COR-L47 (cell line): ENCODE data around the gene LCK.

Source experiments
- DNase-seq: peaks from one replicate; lab custom pipeline; 2025; lab: John Stamatoyannopoulos, UW

The LCK gene

DNA sequence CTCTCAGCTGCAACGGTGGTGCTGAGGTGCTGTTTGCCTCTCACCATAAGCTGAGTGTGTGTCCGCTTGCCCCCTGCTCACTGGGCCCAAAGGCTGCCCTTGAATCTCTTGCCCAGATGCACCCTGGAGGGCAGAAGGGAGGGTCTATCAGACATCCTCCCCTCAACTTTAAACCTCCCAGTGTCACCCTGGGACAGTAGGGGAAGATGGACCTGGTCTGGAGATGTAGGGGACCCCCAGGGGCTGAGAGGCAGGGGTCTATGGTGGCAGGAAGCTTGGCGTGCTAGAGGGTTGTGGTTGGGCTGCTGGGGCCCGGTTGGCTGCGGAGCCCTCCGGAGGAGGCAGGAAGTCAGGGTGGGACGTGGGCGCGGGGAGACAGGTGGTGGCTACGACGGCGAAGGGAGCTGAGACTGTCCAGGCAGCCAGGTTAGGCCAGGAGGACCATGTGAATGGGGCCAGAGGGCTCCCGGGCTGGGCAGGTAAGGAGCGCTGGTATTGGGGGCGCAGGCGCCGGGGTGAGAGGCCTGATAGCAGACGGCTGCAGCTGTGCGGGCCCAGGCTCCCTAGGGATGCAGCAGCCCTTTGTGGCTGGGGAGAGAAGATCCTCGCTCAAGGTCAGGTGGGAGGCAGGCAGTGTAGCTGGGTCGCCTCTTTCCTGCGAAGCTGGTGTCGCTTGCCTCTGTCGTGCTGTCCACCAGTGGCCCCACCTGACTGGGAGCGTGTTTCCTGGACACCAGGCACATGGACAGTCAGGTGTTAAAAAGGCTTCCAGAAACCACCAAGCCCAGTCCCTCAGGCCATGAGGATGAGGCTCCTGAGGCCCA, at the start of gene LCK:
Gene LCK, plus strand, starts transcription at position 373 of the 824 bp plus-strand sequence. CDS start 23,065 bp downstream, outside the sequence.
- DNase-seq, result no peak

DNA sequence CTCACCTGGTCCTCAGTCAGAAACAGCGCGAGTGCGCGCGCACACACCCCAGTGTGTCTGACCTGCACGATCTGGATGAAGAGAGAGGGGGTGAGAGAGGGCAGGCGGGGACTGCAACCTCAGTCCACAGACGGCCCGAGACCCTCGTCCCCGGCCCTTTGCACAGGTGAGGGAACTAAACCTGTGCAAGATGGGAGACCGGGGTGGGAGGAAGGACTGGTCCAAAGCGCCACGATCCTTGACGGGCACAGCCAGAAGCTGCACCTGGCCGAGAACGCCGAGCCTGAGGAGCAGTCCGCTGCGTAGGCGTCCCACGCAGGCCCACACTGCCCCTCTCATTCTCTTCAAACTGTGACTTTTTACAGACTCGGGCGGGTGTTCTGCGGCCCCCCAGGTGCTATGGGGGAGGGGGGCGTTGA, 46.1 kb upstream of the LCK start:
- peak; percentile 43 for DNase-seq

DNA sequence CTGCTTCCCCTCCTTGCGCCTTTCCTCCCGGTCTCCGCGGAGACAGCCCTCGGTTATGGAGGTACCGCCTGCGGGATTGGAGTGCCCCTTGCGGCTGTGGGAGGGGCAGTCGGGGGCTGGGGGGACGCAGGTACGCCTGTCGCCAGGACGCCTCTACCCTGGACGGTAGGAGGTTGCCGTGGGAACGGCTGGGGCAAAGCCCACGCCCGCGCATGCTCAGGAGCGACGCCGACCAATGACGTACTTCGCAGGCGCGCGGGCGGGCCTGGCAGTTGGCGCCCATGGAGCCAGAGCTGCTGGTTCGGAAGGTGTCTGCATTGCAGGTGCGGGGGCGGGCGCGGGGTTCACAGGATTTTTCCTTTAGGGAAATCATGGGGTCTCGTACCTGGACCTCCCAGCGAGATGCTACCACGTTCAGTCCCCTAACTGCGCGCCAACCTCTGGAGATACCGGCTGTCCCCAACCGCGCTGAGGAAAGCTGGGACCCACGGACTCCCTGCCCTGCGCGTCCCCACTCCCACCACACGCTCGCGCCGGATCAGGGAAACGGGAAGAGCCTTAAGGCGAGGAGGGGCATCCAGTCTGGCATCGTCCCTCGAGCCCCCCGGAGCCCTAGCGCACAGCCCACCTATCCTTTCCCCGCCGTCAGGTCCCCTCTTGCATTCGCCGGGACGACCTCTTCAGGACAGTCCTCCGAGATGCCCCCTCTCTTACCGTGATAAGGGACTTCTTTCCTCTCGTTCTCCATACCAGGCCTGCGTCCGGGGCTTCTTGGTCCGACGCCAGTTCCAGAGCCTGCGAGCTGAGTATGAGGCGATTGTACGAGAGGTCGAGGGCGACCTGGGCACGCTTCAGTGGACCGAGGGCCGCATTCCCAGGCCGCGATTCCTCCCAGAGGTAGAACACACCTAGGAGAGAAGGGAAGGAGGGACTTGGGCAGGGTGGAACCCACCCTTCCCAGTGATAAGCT, 45.4 kb upstream of the LCK start, which contains the start of gene IQCC:
Gene IQCC, plus strand, starts transcription at position 271 of the 970 bp plus-strand sequence. Its CDS starts 11 bp downstream, at position 282.
- DNase-seq, result peak; percentile 96

DNA sequence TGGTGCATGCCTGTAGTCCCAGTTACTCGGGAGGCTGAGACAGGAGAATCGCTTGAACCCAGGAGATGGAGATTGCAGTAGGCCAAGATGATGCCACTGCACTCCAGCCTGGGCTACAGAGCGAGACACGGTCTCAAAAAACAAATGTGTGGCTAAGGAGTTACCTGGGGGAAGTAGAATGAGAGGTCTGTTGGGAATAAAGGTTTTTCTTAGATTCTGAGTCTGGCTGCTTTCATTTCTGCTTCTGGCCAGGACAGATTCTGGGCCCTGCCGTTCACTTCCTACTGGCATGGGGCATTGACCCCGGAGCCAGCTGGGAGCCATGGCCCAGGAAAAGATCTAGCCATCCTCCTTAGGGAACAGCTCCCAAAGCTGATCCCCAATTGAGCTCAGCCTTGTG, 42.6 kb upstream of the LCK start:
- no peak for DNase-seq

DNA sequence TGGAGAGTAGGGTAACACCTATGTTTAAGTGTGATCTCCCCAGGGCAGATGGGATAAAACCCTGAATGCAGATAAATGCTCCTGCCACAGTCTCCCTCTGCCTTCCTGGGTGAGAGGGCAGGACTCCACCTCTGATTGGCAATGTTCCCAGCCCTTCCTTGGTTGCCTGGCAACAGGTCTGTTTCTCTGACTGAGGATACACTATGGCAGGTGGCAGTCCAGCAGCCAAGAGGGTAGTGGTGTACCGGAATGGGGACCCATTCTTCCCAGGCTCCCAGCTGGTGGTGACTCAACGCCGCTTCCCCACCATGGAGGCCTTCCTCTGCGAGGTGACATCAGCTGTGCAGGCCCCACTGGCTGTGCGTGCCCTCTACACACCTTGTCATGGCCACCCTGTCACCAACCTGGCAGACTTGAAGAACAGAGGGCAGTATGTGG, 42.2 kb upstream of the LCK start, which contains the start of gene DCDC2B:
Gene DCDC2B, plus strand, starts transcription at position 199 of the 438 bp plus-strand sequence. Its CDS starts 5 bp downstream, at position 204.
- DNase-seq, result peak; percentile 85

DNA sequence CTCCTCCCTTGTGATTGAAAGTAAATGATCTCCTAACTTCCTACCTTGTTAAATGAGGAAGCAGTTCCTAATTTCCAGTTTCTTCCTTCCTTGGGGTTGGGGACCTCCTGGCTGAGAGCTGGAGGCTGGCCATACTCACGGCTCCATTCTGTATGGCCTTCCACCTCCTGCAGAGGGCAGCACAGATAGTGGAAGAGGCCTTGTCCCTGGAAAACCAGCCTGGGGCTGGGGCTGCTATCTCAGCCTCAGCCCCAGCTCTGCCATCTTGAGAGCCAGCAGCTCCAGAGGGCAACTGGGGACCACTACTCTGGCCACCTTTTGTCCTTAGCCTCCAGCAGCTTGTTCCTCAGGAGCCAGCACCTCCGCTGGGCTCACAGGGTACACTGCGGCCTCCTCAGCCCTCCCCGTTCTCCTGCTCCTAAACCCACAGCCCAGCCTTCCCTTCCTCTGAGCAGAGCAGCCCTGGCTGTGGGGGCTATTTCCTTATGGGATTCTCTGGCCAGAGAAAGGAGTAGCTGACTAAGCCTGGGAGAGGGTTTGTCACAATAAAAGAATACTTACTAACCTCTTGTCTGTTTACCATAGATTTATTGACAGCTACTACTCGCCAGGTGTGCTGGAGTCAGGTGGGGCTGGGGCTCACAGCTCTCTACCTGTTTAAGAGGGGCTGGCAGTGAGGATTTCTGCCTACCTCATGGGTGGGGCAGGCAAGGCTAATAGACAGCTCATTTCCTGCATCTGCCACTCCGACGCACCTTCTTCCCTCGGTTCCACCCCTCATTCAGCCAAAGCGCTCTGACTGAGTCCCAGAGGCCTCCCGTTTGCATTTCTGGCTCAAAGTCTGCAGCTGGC, 35.2 kb upstream of the LCK start:
- peak; percentile 47 for DNase-seq

DNA sequence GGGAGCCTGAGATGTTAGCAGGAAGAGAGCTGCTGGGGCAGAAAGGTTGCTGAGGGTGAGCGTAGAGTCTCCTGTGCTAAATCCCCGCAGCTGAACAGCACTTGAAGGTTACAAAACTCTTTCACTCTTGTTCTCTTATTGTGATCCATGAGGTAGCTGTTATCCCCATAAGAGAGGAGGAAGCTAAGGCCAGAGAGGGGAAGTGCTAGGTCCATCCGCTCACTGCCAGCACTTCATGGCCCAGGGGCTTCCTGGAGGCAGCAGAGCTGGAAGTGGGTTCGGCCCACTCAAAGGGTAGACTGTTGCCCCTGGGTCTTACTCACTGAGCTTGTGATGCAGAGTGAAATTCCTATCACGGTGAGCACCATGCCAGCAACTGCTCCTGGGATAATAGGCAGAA, 34.5 kb upstream of the LCK start:
- no peak for DNase-seq

DNA sequence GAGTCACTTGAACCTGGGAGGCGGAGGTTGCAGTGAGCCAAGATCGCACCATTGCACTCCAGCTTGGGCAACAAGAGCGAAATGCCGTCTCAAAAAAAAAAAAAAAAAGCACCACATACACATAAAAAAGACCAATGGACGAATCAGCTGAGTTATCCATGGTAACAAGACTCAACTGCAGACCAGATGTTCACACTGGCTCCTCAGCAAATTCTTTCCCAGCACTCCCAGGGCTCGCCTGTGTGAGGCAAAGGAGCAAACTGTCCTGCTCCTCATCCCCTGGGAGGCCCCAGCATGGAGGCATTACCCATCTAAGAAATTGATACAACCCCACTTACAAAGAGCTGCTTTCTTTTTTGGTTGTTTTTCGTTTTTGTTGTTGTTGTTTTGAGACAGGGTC, 32.0 kb upstream of the LCK start:
- DNase-seq, result no peak

DNA sequence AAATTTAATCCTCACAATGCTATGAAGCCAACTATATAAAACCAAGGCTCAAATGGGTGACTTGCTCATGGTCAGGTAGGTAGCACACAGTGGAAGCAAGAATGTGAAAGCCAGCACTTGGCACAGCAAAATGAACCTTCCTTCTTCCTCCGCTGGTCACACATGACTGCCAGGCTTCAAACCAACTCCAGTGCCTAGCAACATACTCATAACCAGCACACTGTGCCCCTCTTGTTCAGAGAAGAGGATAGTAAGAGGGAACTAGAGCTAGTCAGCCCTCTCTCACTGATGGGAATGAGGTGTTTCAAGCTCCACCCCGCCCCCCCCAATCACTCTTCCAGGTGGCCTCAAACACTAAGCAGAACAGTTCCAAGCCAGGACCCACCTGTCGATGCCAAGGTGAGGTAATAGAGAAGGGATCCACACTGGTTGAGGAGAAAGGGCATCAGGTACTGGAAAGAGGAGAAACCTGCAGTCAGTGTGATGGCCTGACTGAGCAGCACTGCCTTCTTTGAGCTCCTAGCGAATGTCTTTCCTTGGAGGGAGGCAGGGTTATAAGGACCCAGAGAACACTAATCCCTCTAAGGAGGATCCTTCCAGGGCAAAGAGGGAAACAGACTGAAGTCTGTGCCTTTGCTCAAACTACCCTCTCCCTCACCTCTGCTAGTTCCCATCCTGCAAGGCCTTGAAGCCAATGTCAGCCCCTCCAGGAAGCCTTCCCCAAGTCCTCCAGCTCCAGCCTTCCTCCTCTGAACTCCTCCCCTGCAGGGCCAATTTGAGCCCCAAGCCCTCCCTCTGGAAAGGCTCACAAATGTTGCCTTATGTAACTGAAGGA, 30.1 kb upstream of the LCK start:
- no peak for DNase-seq

DNA sequence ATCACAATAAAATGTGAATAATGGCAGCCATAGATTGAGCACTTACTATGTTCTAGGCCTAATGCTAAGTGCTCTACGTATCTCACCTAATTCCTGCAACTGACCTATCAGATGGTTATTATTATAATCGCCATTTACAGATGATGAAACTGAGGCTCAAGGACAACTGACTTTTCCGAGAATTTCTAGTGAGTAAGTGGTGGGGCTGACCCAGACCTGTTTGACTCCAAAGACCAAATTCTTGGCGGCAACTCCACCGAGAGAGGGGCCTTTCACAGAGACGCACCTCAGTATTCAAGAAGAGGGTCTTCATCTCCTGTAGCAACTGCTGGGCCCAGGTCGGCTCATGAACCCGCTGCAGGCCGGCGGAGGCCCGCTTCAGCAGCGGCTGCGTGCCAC, 29.5 kb upstream of the LCK start:
- no peak for DNase-seq

DNA sequence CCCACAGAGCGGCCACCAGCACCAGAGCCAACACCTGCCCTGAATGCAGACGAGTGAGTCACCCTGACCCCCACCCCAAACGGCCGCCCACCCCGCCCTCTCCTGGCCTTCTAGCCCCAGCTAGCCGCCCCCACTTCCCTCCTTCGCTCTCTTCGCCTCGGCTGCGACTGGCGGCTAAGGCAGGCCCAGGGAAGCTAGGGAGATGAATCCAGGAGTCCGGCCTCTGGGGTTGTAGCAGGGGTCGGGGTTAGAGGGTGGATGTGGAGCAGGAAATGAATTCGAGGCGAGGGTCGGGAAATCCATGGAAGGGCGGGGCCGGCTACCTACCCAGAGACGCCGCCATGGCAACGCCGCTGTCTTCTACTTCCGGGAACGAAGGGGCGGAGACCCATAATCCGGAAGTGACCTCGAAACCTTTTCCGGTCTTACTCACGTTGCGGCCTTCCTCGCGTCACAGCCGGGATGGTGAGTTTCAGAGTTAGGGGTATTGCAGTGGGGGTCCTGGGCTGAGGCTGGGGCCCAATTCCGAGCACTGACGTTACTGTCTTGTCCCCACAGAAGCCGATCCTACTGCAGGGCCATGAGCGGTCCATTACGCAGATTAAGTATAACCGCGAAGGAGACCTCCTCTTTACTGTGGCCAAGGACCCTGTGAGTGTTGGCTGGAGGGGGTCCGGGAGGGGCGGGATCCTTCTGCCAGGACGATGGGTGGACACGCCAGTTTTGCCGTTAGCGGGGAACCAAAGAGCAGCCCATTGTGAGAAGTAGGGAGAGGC, 28.9 kb upstream of the LCK start, which contains the start of the genes EIF3I and TMEM234:
Gene EIF3I, plus strand, starts transcription at position 428 of the 776 bp plus-strand sequence. Its CDS starts 35 bp downstream, at position 463.
Gene TMEM234, minus strand, starts transcription at position 374 of the 776 bp plus-strand sequence. Its CDS starts 31 bp downstream, at position 343.
- DNase-seq, result peak; percentile 92

DNA sequence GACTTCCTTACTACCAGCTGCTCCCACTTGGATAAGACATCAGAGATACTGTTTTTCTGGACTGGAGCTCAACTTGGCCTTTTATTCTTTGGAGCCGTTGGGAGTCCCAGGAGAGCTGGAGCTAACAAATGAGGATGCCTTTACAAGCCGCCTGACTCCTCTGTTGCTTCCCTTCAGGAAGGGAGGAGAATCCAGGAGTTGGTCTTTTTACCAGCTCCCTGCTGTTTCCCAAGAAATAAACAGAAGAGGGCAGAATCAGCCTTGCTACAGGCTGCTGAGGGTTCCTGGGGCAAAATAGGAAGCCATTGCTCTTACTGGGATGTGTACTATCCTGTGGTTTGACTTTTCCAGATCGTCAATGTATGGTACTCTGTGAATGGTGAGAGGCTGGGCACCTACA, 27.4 kb upstream of the LCK start:
- no peak for DNase-seq

DNA sequence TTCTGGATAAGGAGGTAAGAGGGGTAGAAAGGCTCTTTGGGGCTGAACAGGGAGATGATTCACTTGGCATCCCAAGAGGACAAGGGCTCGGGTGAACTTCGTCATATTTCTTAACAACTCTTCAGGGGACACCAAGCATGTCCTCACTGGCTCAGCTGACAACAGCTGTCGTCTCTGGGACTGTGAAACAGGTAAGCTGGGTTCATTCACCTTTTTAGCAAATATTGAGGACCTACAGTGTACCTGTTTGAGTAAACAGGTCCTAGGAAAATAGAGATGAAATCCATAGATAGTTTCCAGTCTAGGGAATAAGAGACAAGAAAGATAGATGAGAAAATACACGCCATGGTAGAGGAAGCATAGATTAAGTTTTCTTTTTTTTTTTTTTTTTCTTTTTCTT, 26.8 kb upstream of the LCK start:
- no peak for DNase-seq

DNA sequence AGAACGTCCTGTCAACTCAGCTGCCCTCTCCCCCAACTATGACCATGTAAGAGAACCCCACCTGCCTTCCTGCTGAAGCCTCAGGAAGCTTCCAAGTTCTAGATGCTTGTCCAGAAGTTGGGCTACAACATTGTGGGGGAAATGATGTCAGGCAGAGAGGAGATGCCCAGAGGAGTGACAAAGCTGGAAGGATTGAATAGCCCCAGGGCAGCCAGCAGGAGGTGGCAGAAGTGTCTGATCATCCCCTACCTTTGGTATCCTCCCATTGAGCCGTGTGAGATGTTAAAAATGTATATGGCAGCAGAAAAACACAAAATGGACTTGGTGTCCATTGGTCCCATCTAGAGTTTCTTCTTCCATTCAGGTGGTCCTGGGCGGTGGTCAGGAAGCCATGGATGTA, 22.3 kb upstream of the LCK start:
- DNase-seq, result no peak

DNA sequence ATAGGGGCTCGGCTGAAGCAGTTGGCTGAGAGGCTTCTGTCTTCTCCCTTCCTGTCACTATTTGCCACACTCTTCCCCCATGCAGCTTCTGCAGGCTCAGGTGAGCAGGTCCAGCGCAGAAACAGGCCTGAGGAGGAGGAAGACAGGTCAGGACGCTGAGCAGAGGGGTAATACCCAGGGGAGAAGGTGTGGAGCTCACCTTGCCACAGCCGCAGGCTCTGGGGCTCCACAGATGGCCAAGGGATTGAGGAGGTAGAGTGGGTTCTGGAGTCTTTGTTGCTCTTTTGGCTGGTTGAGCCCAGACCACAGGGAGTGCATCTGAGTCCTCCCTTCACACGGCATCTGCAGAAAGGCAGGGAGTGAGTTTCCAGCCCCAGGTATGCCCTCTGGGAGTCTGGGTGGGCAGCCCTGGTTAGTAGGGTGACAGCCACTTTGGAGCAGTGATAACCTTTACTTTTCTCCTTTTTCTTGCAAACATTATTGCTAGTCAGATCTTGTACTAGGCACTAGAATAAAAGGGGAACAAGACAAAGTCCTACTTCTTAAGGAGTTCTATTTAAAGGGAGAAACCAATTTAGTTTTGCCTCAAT, 19.1 kb upstream of the LCK start:
- no peak for DNase-seq

DNA sequence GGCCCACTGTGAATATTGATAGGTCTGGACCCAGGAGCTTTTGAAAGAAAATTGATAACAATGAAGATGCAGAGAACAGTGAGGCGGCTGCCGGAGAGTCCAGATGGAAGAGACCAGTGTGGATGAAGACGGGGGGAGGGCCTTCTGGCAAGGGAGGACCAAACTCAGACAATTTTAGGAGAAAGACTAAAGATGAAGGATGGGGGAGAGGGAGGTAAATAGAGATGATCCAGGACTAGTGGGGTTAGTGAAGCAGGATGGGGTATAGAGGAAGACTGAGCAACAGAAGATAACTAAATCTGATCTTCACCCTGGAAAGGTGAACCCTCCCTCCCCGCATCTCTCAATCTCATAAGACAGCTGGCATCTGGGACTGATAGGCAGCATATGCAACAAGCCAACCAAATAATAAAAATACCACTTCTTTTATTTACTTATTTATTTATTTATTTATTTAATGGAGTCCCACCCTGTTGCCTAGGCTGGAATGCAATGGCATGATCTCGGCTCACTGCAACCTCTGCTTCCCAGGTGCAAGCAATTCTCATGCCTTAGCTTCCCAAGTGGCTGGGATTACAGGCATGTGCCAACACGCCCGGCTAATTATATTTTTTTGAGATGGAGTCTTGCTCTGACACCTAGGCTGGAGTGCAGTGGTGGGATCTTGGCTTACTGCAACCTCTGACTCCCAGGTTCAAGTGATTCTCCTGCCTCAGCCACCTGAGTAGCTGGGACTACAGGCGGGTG, 18.3 kb upstream of the LCK start:
- no peak for DNase-seq

DNA sequence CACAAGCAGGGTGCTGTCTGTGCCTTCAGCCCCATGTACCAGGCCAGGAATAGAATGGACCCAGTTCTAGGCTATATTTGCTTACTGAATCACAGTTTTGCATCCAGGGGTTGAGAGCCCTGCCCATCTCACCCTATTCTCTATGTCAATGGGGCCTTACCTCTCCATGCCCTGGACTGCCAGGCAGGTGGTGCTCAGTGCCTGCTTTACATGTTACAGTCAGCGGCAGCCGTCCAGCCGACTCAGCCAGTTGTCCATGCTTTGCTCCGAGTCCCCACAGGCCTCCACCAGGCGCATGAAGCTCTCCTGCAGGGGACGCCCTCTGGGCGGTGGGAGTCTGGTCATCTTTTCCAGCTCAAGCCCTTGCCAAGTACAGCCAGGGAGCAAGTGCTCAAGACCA, 16.3 kb upstream of the LCK start:
- no peak for DNase-seq

DNA sequence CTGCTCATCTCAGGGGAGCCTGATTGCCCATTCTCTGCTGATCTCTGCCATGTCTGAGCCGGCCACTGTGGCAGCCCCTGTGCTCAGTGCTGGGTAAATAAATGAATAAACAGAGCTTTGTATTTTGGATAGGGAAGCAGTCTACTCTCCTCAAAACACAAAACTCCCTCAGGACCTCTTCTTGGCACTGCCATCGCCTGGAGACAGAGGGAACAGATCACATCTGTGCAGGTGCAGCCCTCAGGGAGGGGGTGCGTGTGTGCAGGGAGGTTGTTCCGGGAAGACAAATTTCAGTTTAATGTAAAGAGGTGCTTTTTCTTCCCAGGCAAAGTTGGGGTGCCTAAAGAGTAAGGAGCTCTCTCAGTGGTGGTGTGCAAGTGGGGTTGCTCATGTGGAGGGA, 11.7 kb upstream of the LCK start:
- DNase-seq, result peak; percentile 38

DNA sequence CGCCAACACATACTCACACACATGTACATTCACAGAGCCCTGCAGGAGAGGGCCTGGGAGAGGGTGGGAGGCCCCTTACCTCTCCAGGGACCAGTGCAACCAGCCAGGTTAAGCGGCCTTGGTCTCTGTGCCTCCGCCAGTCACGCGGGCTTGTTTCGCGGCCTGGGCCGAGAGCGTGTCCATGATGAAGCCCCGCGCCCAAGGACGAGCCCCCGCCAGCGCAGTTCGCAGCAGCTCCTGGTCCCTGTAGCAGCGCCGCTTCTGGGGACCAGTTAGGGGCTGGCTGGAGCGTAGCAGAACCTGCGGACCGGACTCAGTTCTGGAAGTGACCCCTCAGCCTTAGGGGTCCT, 11.3 kb upstream of the LCK start:
- peak; percentile 52 for DNase-seq
